Measurements from ENCODE around the gene LRRC40.

GRCh38 chr1:70211541-70211940 lies 6.2 kb upstream of the LRRC40 start:
- TF ChIP-seq EZH2phosphoT487 (IDR thresholded peaks at IDR 0.05; ENCODE audit: low read depth) (no peak), CTCF (IDR thresholded peaks at IDR 0.05; ENCODE audit: low read depth, low read length) (no peak)
